ENCODE results near the gene TSC22D1. TPM values are rescaled to one million over a fixed set of nuclear protein-coding genes. Genes with fewer than 3 reads are reported as not detected.

TSC22D1 gene
- total and polyA plus RNA-seq, 12 donors: 28.5 to 113 (median 59.8) TPM

DNA sequence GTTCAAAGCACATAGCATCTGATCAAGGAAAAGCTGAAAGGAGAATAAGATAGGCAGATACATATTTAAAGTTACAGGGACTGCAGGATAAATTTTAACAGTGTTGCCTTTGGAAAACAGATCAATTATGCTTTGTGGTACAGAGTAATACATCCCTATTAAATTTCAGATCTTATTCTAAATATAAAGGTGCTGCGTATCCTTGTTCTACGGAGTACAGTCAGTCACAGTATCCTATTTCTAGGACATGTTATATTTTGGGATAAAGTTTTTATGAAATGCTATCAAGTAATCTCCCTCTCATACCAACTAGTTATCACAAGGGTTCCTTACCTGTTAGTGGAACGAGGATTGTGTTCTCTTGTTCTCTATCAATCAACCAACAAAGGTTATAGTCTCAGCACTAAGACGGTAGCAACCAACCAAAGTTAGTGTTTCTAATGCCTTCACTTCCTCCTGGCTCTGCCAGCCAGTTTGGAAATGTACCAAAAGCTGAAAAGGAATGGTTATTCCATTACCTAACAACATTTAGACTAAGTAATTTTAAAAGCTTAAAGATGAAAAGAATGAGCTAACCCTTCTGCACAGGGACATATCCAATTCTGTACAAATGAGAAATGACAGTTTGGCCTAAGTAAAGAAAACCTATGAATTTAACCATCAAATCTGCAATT, 35.2 kb downstream of the TSC22D1 start:
- H3K27me3 ChIP-seq: no peaks in the 10 kb centered on the region
- TF ChIP-seq POLR2A (IDR thresholded peaks at IDR 0.05): no peak
- TF ChIP-seq, protein P1, sequence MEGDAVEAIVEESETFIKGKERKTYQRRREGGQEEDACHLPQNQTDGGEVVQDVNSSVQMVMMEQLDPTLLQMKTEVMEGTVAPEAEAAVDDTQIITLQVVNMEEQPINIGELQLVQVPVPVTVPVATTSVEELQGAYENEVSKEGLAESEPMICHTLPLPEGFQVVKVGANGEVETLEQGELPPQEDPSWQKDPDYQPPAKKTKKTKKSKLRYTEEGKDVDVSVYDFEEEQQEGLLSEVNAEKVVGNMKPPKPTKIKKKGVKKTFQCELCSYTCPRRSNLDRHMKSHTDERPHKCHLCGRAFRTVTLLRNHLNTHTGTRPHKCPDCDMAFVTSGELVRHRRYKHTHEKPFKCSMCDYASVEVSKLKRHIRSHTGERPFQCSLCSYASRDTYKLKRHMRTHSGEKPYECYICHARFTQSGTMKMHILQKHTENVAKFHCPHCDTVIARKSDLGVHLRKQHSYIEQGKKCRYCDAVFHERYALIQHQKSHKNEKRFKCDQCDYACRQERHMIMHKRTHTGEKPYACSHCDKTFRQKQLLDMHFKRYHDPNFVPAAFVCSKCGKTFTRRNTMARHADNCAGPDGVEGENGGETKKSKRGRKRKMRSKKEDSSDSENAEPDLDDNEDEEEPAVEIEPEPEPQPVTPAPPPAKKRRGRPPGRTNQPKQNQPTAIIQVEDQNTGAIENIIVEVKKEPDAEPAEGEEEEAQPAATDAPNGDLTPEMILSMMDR (IDR thresholded peaks at IDR 0.05): no peak
- no peaks in the 10 kb centered on the region for H3K36me3 ChIP-seq (replicated peaks in 1 of 2)
- 87 to 96% (median 91%) methylated on average over 4 of the region's 4 CpGs for WGBS, 4 donors
- intact Hi-C loops (cut with DNase I): no loop called here
- no peak overlapping the region for H3K27ac ChIP-seq
- H3K4me1 ChIP-seq (replicated peaks in 1 of 2): no peaks in the 10 kb centered on the region
- DNase-seq: no peak
- no peaks in the 10 kb centered on the region for H3K9me3 ChIP-seq (replicated peaks in 1 of 3)
- no peak overlapping the region for H3K4me3 ChIP-seq

DNA sequence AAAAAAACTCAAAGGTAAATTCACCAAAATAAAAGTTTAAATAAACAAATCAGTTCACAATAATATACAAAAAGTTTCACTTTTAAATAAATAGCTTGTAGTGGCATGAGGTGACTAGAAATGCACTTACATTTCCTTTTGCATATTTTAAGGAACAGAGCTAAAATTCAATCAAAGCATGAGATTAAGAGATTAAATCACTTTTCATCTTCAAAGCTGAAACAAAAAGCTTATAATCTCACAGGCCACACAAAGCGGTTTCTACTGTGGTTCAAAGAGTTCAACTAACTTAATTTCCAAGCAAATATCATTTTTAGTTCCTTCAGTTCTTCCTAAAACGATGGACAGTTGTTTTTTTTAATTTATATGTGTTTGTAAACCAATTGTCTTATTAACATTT, 38.9 kb downstream of the TSC22D1 start:
- no peak for TF ChIP-seq POLR2A (IDR thresholded peaks at IDR 0.05)
- TF ChIP-seq, protein P1 (IDR thresholded peaks at IDR 0.05): no peak
- 75 to 84% (median 83%) methylated on average over 2 of the region's 2 CpGs for WGBS, 4 donors
- no peaks in the 10 kb centered on the region for H3K36me3 ChIP-seq (replicated peaks in 1 of 2)
- H3K27me3 ChIP-seq: no peaks in the 10 kb centered on the region
- H3K9me3 ChIP-seq (replicated peaks in 1 of 3): no peaks in the 10 kb centered on the region
- no peaks in the 10 kb centered on the region for H3K4me1 ChIP-seq (replicated peaks in 1 of 2)
- no peak overlapping the region for H3K27ac ChIP-seq
- intact Hi-C loops (cut with DNase I): no loop called here
- no peak overlapping the region for H3K4me3 ChIP-seq
- no peak for DNase-seq

DNA sequence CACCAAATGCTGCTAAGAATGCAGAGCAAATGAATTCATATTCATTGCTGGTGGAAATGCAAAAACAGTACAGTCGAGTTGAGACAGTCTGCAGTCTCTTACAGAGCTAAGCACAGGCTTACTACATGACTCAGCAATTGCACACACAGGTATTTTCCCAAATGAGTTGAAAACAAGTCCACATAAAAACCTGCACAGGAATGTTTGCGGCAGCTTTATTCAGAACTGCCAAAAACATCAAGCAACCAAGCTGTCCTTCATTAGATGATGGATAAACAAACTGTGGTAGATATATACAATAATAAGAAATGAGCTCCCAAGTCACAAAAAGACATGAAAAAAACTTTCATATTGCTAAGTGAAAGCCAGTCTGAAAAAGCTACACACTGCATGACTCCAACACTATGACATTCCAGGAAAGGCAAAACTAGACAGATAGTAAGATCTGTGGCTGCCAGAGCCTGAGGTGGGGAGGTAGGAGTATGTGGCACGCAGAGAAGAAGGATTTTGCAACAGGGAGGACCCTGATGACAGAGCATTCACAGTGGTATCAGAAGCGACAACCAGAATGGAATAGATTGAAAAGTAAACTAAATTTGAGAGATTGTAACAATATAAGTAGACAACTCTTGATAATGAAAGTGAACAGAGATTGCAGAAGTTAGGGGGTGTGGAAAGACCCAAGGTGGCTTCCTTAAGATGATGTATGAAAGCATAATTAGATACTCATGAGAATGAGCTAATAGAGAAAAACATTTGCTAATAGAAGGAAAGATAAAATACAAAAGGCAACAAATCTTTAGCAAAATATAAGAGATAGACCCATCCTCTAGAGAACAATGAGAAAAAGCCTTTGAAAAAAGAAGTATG, 52.7 kb downstream of the TSC22D1 start:
- WGBS, 4 donors: 46 to 61% (median 56%) methylated on average over 4 of the region's 4 CpGs
- TF ChIP-seq, protein P1 (IDR thresholded peaks at IDR 0.05): no peak
- no peak for TF ChIP-seq POLR2A (IDR thresholded peaks at IDR 0.05)
- Histone ChIP-seq H3K36me3 (replicated peaks in 1 of 2) (no peaks in the 10 kb centered on the region), H3K27me3 (no peaks in the 10 kb centered on the region), H3K4me1 (replicated peaks in 1 of 2) (peaks cover 0 to 16% of the 10 kb centered on the region in 2 donors), H3K27ac (no peak overlapping the region), H3K9me3 (replicated peaks in 1 of 3) (no peaks in the 10 kb centered on the region), H3K4me3 (no peak overlapping the region)
- DNase-seq: peak in 2 of 7 donors; percentile 4 to 9
- intact Hi-C loops (cut with DNase I): no loop called here

GRCh38 chr13:44519642-44520041, 56.5 kb downstream of the TSC22D1 start:
- intact Hi-C loops (cut with DNase I): no loop called here
- 71 to 86% (median 83%) methylated on average over 3 of the region's 3 CpGs for WGBS, 4 donors
- no peak overlapping the region for H3K27ac ChIP-seq
- H3K4me1 ChIP-seq (replicated peaks in 1 of 2): peaks cover 0 to 16% of the 10 kb centered on the region in 2 donors
- no peak for DNase-seq
- TF ChIP-seq, protein P1 (IDR thresholded peaks at IDR 0.05): no peak
- no peak for TF ChIP-seq POLR2A (IDR thresholded peaks at IDR 0.05)
- H3K36me3 ChIP-seq (replicated peaks in 1 of 2): no peaks in the 10 kb centered on the region
- H3K9me3 ChIP-seq (replicated peaks in 1 of 3): no peaks in the 10 kb centered on the region
- no peaks in the 10 kb centered on the region for H3K27me3 ChIP-seq
- no peak overlapping the region for H3K4me3 ChIP-seq
